HepG2 (cell line): Measurements from ENCODE around the gene SLC6A8. TPM values are rescaled to one million over a fixed set of nuclear protein-coding genes. Genes with fewer than 3 reads are reported as not detected.

ENCODE experiments used
- ATAC-seq: fragments of 200-7000 bp; cut with Tn5 transposase; 3 replicates; pipeline ENCODE4 v1.9.1; 2020; ENCODE audit warnings: mild to moderate bottlenecking, moderate library complexity
- BruUV-seq: library from RNA; stranded (reverse); fragments of 400-500 nt; replicated peaks from 2 replicates; lab custom pipeline; 2021; lab: Mats Ljungman, UMichigan
- CTCF ChIA-PET: fragments of 300-600 bp; formaldehyde crosslinking; extraction: SDS; loops from one replicate; lab custom pipeline; 2021; ENCODE audit warnings: low total read pairs, inconsistent platforms, low intra/inter-chr PET ratio; lab: Yijun Ruan, JAX
- POLR2A ChIA-PET: fragments of 350-600 bp; sonication (Branson Sonifier 250); formaldehyde crosslinking; loops from one replicate; lab custom pipeline; 2020; ENCODE audit warnings: antibody characterized with exemption, inconsistent platforms; lab: Yijun Ruan, JAX
- DNase-seq: peaks from one replicate; pipeline ENCODE4 v3.0.0-alpha.2; 2015; ENCODE audit warnings: low spot score
- FAIRE-seq: peaks from 3 replicates; lab custom pipeline; 2011; peaks lifted over from hg19 to GRCh38; lab: Jason Lieb, UNC
- H2AFZ ChIP-seq: one replicate; pipeline ENCODE4 v1.6.1; 2011; ENCODE audit warnings: low read length, inconsistent platforms
- H3K27ac ChIP-seq: fragments of 300-600 bp; 3 replicates; pipeline ENCODE4 v1.8.0; 2011; ENCODE audit warnings: mixed run types, mild to moderate bottlenecking, mixed read lengths, low read length, inconsistent platforms; ENCODE audit not compliant: insufficient read depth; ENCODE audit errors: extremely low read length
- H3K27me3 ChIP-seq, 2 experiments: fragments of 200-600 bp in 1 of 2; 2 replicates in 1 of 2; 3 replicates in 1 of 2; pipeline versions ENCODE4 v1.6.0 to v1.8.0; 2011; ENCODE audit warnings: low read length in 2 of 2, mild to moderate bottlenecking in 2 of 2, moderate library complexity in 2 of 2, inconsistent platforms in 1 of 2; ENCODE audit not compliant: insufficient read depth in 2 of 2, control insufficient read depth in 1 of 2
- H3K36me3 ChIP-seq, 2 experiments: fragments of 200-600 bp in 1 of 2; replicated peaks in 1 of 2; 2 replicates in 1 of 2; 3 replicates in 1 of 2; pipeline versions ENCODE4 v1.5.1 to v1.8.0; 2011; ENCODE audit warnings: low read length in 2 of 2, inconsistent platforms in 1 of 2; ENCODE audit not compliant: insufficient read depth in 2 of 2, control insufficient read depth in 1 of 2
- H3K4me1 ChIP-seq: 2 replicates; pipeline ENCODE4 v1.5.1; 2012; ENCODE audit warnings: low read length, inconsistent platforms; ENCODE audit not compliant: insufficient read depth
- H3K4me2 ChIP-seq: 2 replicates; pipeline ENCODE4 v1.6.0; 2011; ENCODE audit warnings: low read depth, low read length, inconsistent platforms
- H3K4me3 ChIP-seq, 3 experiments: fragments of 200-600 bp in 1 of 3; sonication (generic), shearing (Covaris generic) in 1 of 3; replicated peaks in 1 of 3; 2 replicates each; pipeline ENCODE4 v1.5.1; 2011 to 2016; ENCODE audit warnings: low read length in 3 of 3, inconsistent platforms in 2 of 3, low read depth in 2 of 3, mild to moderate bottlenecking in 2 of 3, control low read depth in 1 of 3, mixed read lengths in 1 of 3; ENCODE audit not compliant: insufficient read depth in 1 of 3
- H3K79me2 ChIP-seq: one replicate; pipeline ENCODE4 v1.6.1; 2011; ENCODE audit warnings: low read length, inconsistent platforms; ENCODE audit not compliant: insufficient read depth
- H3K9ac ChIP-seq: 2 replicates; pipeline ENCODE4 v1.6.0; 2011; ENCODE audit warnings: mild to moderate bottlenecking, low read depth, low read length, inconsistent platforms; ENCODE audit not compliant: insufficient read depth
- H3K9me3 ChIP-seq: 2 replicates; pipeline ENCODE4 v1.5.1; 2012; ENCODE audit warnings: mild to moderate bottlenecking, low read length
- H4K20me1 ChIP-seq: 2 replicates; pipeline ENCODE4 v1.6.0; 2011; ENCODE audit warnings: inconsistent platforms, mild to moderate bottlenecking, low read length, moderate library complexity; ENCODE audit not compliant: insufficient read depth
- ERF ChIP-seq: IDR thresholded peaks from 2 replicates; pipeline ENCODE4 v1.6.1; 2018; ENCODE audit warnings: missing biosample characterization, missing genetic modification reagents
- FLYWCH1 ChIP-seq: sonication (generic); formaldehyde crosslinking; IDR thresholded peaks from 2 replicates; pipeline ENCODE4 v1.8.1; 2023; ENCODE audit warnings: mild to moderate bottlenecking, missing genetic modification reagents
- HOXA7 ChIP-seq: sonication (generic); formaldehyde crosslinking; IDR thresholded peaks from 2 replicates; pipeline ENCODE4 v1.8.1; 2022; ENCODE audit warnings: mild to moderate bottlenecking, missing genetic modification reagents, moderate library complexity
- KLF15 ChIP-seq: sonication (generic); formaldehyde crosslinking; IDR thresholded peaks from 2 replicates; pipeline ENCODE4 v1.8.1; 2023; ENCODE audit warnings: borderline replicate concordance, mild to moderate bottlenecking, inconsistent platforms, missing genetic modification reagents, mixed read lengths
- NR2C2 ChIP-seq: sonication (generic); formaldehyde crosslinking; IDR thresholded peaks from 2 replicates; pipeline ENCODE4 v1.4.0; 2020; ENCODE audit warnings: missing genetic modification reagents, mild to moderate bottlenecking, moderate library complexity, borderline replicate concordance
- RNF2 ChIP-seq: fragments of 450-650 bp; conservative IDR thresholded peaks from 2 replicates; pipeline ENCODE4 v1.6.1; 2016; ENCODE audit warnings: low read depth
- SATB2 ChIP-seq: sonication (generic); formaldehyde crosslinking; IDR thresholded peaks from 2 replicates; pipeline ENCODE4 v1.5.0; 2020; ENCODE audit warnings: missing genetic modification reagents
- ZBTB20 ChIP-seq: sonication (generic); formaldehyde crosslinking; IDR thresholded peaks from 2 replicates; pipeline ENCODE4 v1.8.1; 2023; ENCODE audit warnings: missing genetic modification reagents, low read depth, mild to moderate bottlenecking, borderline replicate concordance
- ZNF274 ChIP-seq: sonication (generic); formaldehyde crosslinking; IDR thresholded peaks from 2 replicates; pipeline ENCODE4 v1.5.1; 2020; ENCODE audit warnings: mild to moderate bottlenecking, missing genetic modification reagents
- ZNF556 ChIP-seq: sonication (generic); formaldehyde crosslinking; IDR thresholded peaks from 2 replicates; pipeline ENCODE4 v1.4.0; 2020; ENCODE audit warnings: mild to moderate bottlenecking, missing genetic modification reagents, borderline replicate concordance
- WGBS: methylation state at CpG from one replicate; pipeline ENCODE4 v1.1.6; 2017; ENCODE audit warnings: low lambda C conversion rate; 5-methylcytosine and 5-hydroxymethylcytosine counted together
- in situ Hi-C: cut with HindIII; loops from 2 replicates; pipeline ENCODE4 v1.10.0; 2017; ENCODE audit warnings: low pct_unique_long_range_greater_than_20kb; ENCODE audit not compliant: extremely low pct_ligation_motif_present
- intact Hi-C: fragments of 100-400 bp; cut with micrococcal nuclease; formaldehyde crosslinking; loops from one replicate; pipeline ENCODE4 v1.10.0; 2022; ENCODE audit not compliant: unreplicated experiment
- polyA plus RNA-seq, 8 experiments: library from polyadenylated mRNA; depleted of rRNA in 3 of 8; stranded (reverse) in 7 of 8; unstranded in 1 of 8; fragments of >200 nt; fragmentation: Illumina TruSeq in 4 of 8; extraction: Trizol in 4 of 8; gene quantifications; 2 replicates each; pipeline versions ENCODE4 v1.2.1 to v1.2.3, GENCODE V29; 2011 to 2016; ENCODE audit warnings: low read depth in 4 of 8, missing spikeins in 1 of 8, mixed read lengths in 1 of 8; ENCODE audit not compliant: insufficient read depth in 1 of 8
- total RNA-seq, 5 experiments: library from RNA; depleted of rRNA; stranded (reverse); fragments of >200 nt; fragmentation: Illumina TruSeq; extraction: Trizol; gene quantifications; 2 replicates each; pipeline ENCODE4 v1.2.3, GENCODE V29; 2016; ENCODE audit warnings: low read depth in 1 of 5
- TF ChIP-seq, protein P1 (sequence below), 2 experiments: IDR thresholded peaks; 2 replicates each; pipeline ENCODE4 v1.6.1; 2011 to 2012; ENCODE audit warnings: low read length in 2 of 2, borderline replicate concordance in 1 of 2, low read depth in 1 of 2, mild to moderate bottlenecking in 1 of 2, moderate library complexity in 1 of 2
- TF ChIP-seq, protein P2 (sequence below): sonication (generic); formaldehyde crosslinking; IDR thresholded peaks from 2 replicates; pipeline ENCODE4 v1.5.0; 2020; ENCODE audit warnings: missing genetic modification reagents
- TF ChIP-seq, protein P3 (sequence below): sonication (generic); formaldehyde crosslinking; IDR thresholded peaks from 2 replicates; pipeline ENCODE4 v1.4.0; 2020; ENCODE audit warnings: low read depth, mild to moderate bottlenecking, missing genetic modification reagents

Gene SLC6A8
- total and polyA plus RNA-seq, 2 of the 13 experiments (the other 11 are each of a cell fraction or from before 2014, with no cell fraction given): 13.9 to 176 TPM

DNA sequence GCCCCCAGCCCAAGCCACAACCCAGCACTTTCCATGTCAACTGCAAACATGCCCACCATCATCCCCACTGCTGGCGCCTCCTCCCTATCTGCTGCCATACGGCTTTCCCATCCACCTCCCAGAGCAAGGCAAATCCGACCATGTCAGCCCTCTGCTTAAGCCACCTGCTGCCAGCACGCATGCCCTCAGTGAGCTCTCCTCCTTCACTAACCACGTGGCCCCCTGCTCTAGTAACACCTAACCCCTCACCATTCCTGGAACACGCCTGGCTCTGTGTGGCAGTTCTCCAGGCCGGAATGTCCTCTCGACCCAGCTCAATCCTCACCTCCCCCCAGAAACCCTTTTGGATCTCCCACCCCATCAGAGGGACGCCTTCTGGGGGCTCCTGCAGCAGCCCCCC, 19.1 kb downstream of the SLC6A8 start:
- DNase-seq (no peak), ATAC-seq (no peak), FAIRE-seq (no peak)
- TF ChIP-seq FLYWCH1 (CRISPR knock-in tag) (no peak), ERF (CRISPR knock-in tag) (no peak), NR2C2 (CRISPR knock-in tag) (no peak), HOXA7 (no peak), KLF15 (CRISPR knock-in tag) (no peak), SATB2 (CRISPR knock-in tag) (no peak), ZBTB20 (no peak), RNF2 (no peak), ZNF274 (no peak), ZNF556 (CRISPR knock-in tag) (no peak)
- TF ChIP-seq, protein P1, sequence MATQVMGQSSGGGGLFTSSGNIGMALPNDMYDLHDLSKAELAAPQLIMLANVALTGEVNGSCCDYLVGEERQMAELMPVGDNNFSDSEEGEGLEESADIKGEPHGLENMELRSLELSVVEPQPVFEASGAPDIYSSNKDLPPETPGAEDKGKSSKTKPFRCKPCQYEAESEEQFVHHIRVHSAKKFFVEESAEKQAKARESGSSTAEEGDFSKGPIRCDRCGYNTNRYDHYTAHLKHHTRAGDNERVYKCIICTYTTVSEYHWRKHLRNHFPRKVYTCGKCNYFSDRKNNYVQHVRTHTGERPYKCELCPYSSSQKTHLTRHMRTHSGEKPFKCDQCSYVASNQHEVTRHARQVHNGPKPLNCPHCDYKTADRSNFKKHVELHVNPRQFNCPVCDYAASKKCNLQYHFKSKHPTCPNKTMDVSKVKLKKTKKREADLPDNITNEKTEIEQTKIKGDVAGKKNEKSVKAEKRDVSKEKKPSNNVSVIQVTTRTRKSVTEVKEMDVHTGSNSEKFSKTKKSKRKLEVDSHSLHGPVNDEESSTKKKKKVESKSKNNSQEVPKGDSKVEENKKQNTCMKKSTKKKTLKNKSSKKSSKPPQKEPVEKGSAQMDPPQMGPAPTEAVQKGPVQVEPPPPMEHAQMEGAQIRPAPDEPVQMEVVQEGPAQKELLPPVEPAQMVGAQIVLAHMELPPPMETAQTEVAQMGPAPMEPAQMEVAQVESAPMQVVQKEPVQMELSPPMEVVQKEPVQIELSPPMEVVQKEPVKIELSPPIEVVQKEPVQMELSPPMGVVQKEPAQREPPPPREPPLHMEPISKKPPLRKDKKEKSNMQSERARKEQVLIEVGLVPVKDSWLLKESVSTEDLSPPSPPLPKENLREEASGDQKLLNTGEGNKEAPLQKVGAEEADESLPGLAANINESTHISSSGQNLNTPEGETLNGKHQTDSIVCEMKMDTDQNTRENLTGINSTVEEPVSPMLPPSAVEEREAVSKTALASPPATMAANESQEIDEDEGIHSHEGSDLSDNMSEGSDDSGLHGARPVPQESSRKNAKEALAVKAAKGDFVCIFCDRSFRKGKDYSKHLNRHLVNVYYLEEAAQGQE (IDR thresholded peaks at IDR 0.05; ENCODE audit: borderline replicate concordance in 1 of 2, low read depth in 1 of 2, low read length in 2 of 2): no peak
- TF ChIP-seq, protein P2, sequence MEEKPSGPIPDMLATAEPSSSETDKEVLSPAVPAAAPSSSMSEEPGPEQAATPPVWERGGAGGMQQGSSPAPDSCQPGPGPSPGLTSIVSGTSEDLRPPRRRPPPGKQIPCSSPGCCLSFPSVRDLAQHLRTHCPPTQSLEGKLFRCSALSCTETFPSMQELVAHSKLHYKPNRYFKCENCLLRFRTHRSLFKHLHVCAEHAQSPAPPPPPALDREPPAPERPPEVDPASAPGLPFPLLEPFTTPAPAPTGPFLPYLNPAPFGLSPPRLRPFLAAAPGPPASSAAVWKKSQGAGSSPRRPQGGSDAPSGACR (CRISPR knock-in tag): no peak
- TF ChIP-seq, protein P3, sequence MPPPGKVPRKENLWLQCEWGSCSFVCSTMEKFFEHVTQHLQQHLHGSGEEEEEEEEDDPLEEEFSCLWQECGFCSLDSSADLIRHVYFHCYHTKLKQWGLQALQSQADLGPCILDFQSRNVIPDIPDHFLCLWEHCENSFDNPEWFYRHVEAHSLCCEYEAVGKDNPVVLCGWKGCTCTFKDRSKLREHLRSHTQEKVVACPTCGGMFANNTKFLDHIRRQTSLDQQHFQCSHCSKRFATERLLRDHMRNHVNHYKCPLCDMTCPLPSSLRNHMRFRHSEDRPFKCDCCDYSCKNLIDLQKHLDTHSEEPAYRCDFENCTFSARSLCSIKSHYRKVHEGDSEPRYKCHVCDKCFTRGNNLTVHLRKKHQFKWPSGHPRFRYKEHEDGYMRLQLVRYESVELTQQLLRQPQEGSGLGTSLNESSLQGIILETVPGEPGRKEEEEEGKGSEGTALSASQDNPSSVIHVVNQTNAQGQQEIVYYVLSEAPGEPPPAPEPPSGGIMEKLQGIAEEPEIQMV (CRISPR knock-in tag): no peak
- Histone ChIP-seq H3K9me3 (no peaks in the 10 kb centered on the region), H2AFZ (no peak overlapping the region), H3K4me2 (no peak overlapping the region), H3K27ac (no peak overlapping the region), H3K9ac (no peak overlapping the region), H3K36me3 (peaks cover 7 to 9% of the 10 kb centered on the region in 2 experiments; a peak in 3 of 5 replicates), H4K20me1 (no peaks in the 10 kb centered on the region), H3K4me3 (no peak overlapping the region), H3K4me1 (no peaks in the 10 kb centered on the region), H3K27me3 (no peaks in the 10 kb centered on the region), H3K79me2 (peaks cover 2% of the 10 kb centered on the region)
- ChIA-PET POLR2A (no interaction called here), CTCF (no interaction called here)
- WGBS: 100% methylated on average over 3 of the region's 9 CpGs
- BruUV-seq: no TSS peak
- in situ Hi-C loops: no loop called here
- intact Hi-C loops: no loop called here
